Measurements from ENCODE around the gene DUSP16.

The DUSP16 gene

DNA sequence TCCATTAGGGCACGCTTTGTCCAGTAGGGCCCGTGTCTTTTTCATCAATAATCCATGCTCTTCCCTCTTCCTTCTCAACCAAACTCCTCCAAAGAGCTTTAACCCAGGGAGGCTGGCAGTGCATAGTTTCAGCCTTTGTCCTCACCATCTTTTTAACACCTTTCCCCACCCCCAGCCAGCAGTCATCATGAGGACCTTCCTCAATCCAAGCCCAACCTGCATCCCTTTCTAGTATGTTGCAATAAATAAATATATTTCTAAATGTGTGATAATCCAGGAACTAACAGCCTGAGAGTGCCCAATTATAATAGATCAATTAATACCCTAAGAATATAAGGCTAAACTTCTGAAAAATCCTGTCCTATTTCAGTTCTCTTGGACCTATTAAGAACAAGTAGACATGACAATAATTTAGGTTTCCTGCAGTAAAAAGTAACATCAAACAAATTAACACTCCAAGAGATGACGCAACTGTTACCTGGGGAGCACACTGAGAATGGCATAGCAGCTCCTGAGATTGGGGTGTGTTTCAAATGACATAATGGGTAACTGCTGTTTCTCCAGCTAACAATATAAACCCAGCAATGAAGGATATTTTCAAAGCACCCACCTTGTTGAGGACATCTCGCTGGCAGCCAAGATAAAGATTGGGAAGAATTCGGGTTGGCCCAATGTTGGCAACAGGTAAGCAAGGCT, 62.6 kb downstream of the DUSP16 start:
- no peak overlapping the region for H3K4me3 ChIP-seq (replicated peaks in 1 of 2; ENCODE audit: low read depth in 2 of 2, low read length in 2 of 2)
- DNase-seq (ENCODE audit: low read depth in 2 of 2): no peak
- TF ChIP-seq, protein P1, sequence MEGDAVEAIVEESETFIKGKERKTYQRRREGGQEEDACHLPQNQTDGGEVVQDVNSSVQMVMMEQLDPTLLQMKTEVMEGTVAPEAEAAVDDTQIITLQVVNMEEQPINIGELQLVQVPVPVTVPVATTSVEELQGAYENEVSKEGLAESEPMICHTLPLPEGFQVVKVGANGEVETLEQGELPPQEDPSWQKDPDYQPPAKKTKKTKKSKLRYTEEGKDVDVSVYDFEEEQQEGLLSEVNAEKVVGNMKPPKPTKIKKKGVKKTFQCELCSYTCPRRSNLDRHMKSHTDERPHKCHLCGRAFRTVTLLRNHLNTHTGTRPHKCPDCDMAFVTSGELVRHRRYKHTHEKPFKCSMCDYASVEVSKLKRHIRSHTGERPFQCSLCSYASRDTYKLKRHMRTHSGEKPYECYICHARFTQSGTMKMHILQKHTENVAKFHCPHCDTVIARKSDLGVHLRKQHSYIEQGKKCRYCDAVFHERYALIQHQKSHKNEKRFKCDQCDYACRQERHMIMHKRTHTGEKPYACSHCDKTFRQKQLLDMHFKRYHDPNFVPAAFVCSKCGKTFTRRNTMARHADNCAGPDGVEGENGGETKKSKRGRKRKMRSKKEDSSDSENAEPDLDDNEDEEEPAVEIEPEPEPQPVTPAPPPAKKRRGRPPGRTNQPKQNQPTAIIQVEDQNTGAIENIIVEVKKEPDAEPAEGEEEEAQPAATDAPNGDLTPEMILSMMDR (IDR thresholded peaks at IDR 0.05; ENCODE audit: low read depth, low read length): no peak

DNA sequence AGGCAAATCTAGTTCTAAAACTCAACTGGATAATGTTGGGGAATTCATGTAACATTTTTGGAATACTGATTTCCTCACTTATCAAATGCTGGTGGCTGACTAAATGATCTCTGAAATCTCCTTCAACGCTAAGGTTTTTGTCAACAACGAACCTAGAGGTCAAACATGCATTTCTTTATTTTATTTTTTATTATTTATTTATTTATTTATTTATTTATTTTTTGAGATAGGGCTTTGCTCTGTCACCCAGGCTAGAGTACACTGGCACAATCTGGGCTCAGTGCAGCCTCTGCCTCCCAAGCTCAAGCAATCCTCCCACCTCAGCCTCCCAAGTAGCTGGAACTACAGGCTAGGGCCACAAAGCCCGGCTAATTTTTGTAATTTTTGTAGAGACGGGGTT, 64.5 kb downstream of the DUSP16 start:
- DNase-seq (ENCODE audit: low read depth in 2 of 2): no peak
- H3K4me3 ChIP-seq (replicated peaks in 1 of 2; ENCODE audit: low read depth in 2 of 2, low read length in 2 of 2): no peak overlapping the region
- TF ChIP-seq, protein P1 (IDR thresholded peaks at IDR 0.05; ENCODE audit: low read depth, low read length): no peak

DNA sequence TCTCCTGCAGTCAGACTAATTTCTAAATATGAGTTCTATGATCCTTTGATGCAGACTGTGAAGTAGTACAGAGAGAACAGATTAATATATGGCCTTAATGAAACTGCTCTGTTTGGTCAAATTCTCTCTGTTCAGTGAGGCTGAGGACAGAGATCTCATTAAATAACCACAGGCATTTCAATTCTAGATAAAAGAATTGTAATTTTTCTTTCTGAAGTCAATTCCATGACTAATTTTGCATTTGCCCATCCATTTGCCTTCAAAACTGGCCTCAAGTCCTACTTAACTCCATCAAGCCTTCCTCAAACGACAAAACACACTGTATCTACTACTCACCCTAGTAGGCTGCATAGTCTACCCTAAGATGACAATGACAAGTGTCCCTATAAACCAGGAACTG, 67.1 kb downstream of the DUSP16 start:
- no peak for DNase-seq (ENCODE audit: low read depth in 2 of 2)
- TF ChIP-seq, protein P1 (IDR thresholded peaks at IDR 0.05; ENCODE audit: low read depth, low read length): no peak
- no peak overlapping the region for H3K4me3 ChIP-seq (replicated peaks in 1 of 2; ENCODE audit: low read depth in 2 of 2, low read length in 2 of 2)

DNA sequence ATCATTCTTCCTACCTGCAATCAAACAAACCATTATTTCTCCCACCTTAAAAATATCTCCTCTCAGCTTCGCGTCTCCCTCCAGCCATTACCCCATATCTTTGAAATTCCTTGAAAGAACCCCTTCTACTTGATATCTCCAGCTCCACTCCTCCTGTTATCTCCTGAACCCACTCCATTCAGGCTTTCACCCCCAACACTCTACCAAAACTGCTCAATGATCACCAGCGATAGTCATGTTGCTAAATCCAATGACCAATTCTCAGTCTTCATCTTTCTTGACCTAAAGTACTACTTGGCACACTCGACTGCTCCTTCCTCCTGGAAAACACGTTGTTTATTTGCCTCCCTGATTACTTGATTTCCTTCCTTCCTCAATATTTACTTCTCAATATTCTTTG, 70.1 kb downstream of the DUSP16 start:
- no peak for DNase-seq (ENCODE audit: low read depth in 2 of 2)
- TF ChIP-seq, protein P1 (IDR thresholded peaks at IDR 0.05; ENCODE audit: low read depth, low read length): no peak
- no peak overlapping the region for H3K4me3 ChIP-seq (replicated peaks in 1 of 2; ENCODE audit: low read depth in 2 of 2, low read length in 2 of 2)

DNA sequence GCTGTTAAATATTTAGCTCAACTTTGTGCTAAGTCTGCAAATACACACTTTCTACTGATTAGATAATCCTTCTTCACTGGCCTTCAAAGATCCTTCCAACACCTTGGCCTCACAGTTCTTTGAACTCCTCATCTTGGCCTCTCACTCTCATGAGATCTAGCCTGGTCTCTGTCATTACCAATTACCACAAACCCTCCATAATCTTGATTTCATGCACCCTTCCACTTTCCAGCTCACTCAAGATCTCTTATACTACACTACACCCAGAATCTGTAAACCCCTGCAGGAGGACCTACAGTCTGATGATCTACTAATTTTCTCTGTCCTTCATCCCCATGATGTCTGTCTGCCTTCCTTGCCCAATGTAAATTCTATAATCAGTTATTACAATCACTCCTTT, 71.1 kb downstream of the DUSP16 start:
- no peak overlapping the region for H3K4me3 ChIP-seq (replicated peaks in 1 of 2; ENCODE audit: low read depth in 2 of 2, low read length in 2 of 2)
- DNase-seq (ENCODE audit: low read depth in 2 of 2): no peak

DNA sequence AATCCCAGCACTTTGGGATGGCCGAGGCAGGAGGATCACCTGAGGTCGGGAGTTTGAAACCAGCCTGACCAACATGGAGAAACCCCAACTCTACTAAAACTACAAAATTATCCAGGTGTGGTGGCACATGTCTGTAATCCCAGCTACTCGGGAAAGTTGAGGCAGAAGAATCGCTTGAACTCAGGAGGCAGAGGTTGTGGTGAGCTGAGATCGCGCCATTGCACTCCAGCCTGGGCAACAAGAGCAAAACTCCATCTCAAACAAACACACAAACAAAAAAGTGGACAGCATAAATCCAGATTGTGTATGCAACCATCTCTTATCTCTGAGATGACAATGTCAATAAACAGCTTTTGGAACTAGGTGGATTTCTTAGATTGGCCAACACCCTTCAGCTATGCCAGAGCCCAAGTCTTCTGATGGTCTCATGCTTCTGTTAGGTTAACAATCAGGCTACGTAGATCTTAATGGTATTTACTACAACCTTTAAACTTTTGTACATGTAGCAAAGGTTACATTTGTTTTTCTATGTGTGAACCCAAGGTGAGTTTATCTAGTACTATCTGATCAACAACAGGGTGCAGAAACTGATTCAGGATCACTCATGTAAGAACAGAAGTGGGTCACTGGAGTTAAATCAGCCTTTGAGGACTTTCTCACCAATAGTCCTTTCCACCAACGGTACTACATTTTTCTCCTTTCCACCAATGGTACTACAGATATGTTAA, 73.7 kb downstream of the DUSP16 start:
- no peak for DNase-seq (ENCODE audit: low read depth in 2 of 2)
- no peak overlapping the region for H3K4me3 ChIP-seq (replicated peaks in 1 of 2; ENCODE audit: low read depth in 2 of 2, low read length in 2 of 2)
- TF ChIP-seq, protein P1 (IDR thresholded peaks at IDR 0.05; ENCODE audit: low read depth, low read length): no peak

More for the DNA sequence above, 71.1 kb downstream of the DUSP16 start:
- TF ChIP-seq, protein P1 (IDR thresholded peaks at IDR 0.05; ENCODE audit: low read depth, low read length): no peak
